ENCODE data around the gene SLC25A12.
A peak's percentile ranks its signal among the peaks of the same experiment; 100 is the strongest.
"Not testable (repeated sequence)": the region's sequence is repeated elsewhere in the genome, so short reads cannot be mapped to it uniquely, and the experiment has no call there.

Gene SLC25A12

GRCh38 chr2:171788316-171788993 lies 105.6 kb downstream of the SLC25A12 start:
- DNase-seq: no peak

GRCh38 chr2:171787333-171788072 lies 106.5 kb downstream of the SLC25A12 start:
- DNase-seq: no peak

- DNase-seq: no peak
These were observed 108.6 kb downstream of the SLC25A12 start for GRCh38 chr2:171785450-171785849.

GRCh38 chr2:171778515-171778914 lies 115.5 kb downstream of the SLC25A12 start:
- DNase-seq: no peak

- DNase-seq: not testable (repeated sequence)
These were observed 119.5 kb downstream of the SLC25A12 start for GRCh38 chr2:171774581-171774980.

DNA sequence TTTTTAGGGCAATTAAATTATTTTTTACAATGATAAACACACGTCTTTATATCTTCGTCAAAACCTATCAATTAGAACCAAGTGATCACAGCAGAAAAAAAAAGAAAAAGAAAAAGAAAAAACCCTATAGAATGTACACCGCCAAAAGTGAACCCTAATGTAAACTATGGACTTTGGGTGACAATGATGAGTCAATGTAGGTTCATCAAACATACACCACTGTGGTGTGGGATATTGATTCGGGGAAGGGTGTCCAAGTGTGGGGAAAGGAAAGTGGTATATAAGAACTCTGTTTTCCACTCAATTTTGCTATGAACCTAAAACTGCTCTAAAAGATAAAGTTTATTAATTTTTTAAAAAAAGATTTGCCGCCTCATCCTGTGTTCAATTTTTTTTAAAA lies 121.7 kb downstream of the SLC25A12 start:
- DNase-seq: no peak

DNA sequence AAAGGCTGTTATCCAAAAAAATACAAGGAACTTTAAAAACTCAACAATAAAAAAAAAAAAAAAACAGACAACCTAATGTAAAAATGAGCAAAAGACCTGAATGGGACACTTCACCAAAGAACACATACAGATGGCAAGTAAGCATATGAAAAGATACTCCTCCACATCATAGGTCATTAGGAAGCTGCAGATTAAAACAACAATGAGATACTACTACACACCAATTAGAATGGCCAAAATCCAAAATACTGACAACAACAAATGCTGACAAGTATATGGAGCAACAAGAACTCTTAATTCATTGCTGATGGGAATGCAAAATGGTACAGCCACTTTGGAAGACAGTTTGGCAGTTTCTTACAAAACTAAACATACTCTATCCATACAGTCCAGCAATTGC lies 122.6 kb downstream of the SLC25A12 start:
- DNase-seq: no peak

- no peak for DNase-seq
These were observed 130.4 kb downstream of the SLC25A12 start for GRCh38 chr2:171763602-171764001.

DNA sequence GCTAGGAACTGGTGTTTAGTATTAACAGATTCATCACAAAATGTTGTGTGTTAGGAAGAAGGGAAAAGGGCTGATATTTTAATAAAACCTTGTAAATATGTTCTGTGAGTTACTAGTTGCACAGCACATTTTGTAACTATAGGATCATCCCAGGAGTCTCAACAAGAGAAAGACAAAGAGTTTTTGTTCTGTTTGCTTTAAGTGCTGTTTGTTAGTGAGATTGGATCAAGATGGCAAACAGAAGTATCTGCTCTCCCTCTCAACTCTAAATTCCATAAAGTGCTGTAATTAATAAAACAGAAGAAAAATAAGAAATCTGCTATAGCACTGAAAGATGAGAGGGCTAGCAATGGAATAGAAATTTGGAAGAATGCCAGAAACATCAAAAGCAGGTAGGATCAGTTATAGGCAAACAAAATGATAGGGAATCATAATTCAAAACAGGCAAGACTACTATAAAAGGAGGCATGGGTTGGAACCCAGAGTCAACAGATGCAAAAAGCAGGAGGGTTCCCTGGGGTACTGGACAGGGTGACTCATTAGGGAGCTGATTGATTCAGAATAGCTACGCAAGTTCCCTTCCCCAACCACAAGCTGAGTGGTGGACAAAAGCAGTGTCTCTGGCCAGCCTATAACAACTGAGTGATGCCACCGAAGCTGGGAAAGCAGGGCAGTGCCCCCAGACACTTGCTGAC lies 131.0 kb downstream of the SLC25A12 start:
- DNase-seq: no peak

DNA sequence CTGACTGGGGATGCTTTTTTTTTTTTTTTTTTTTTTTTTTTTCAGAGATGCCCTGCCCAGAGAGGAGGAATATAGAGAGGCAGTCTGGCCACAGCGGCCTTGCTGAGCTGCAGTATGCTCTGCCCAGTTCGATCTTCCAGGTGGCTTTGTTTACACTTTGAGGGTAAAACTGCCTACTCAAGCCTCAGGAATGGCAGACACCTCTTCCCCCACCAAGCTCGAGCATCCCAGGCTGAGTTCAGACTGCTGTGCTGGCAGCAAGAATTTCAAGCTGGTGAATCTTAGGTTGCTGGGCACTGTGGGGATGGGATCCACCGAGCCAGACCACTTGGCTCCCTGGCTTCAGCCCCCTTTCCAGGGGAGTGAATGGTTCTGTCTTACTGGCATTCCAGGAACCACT lies 132.9 kb downstream of the SLC25A12 start:
- DNase-seq: not testable (repeated sequence)

DNA sequence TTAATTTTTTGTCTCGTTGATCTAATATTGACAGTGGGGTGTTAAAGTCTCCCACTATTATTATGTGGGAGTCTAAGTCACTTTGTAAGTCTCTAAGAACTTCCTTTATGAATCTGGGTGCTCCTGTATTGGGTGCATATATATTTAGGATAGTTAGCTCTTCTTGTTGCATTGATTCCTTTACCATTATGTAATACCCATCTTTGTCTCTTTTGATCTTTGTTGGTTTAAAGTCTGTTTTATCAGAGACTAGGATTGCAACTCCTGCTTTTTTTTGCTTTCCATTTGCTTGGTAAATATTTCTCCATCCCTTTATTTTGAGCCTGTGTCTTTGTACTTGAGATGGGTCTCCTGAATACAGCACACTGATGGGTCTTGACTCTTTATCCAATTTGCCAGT lies 135.3 kb downstream of the SLC25A12 start:
- DNase-seq: not testable (repeated sequence)

- peak; percentile 17 for DNase-seq
These were observed 139.6 kb downstream of the SLC25A12 start for GRCh38 chr2:171754254-171754939.

GRCh38 chr2:171747371-171747770 lies 146.7 kb downstream of the SLC25A12 start:
- no peak for DNase-seq

- no peak for DNase-seq
These were observed 148.2 kb downstream of the SLC25A12 start for GRCh38 chr2:171745806-171746205.

- DNase-seq: no peak
These were observed 148.9 kb downstream of the SLC25A12 start for GRCh38 chr2:171745141-171745540.

DNA sequence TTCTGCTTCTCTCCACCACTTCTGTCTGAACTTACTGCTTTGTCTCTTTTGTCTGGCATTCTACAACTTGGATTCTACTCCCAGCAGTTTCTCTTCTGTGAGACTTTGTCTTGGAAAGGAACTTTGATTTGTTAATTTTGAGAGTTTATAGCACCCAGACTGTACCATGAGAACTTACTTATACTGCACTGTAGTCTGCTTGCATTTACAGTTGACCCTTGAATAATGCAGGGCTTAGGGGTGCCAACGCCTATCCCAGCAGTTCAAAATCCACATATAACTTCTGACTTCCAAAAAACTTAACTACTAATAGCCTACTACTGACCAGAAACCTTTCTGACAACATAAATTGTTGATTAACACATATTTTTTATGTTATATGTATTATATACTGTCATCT lies 151.3 kb downstream of the SLC25A12 start:
- DNase-seq: no peak

GRCh38 chr2:171741189-171741588 lies 152.9 kb downstream of the SLC25A12 start:
- DNase-seq: peak; percentile 46

GRCh38 chr2:171735991-171736710 lies 157.9 kb downstream of the SLC25A12 start:
- no peak for DNase-seq
